Measurements from ENCODE around the gene SLK.

GRCh38 chr10:103968441-103969391 is 1.8 kb downstream of the SLK start:
- no peak for TF ChIP-seq CTCF (conservative IDR thresholded peaks at IDR 0.05; ENCODE audit: low read length)
- no peak for TF ChIP-seq EZH2phosphoT487 (IDR thresholded peaks at IDR 0.05; ENCODE audit: borderline replicate concordance, low read depth, low read length)
